Peyer's patch (tissue), 4 donors: Measurements from ENCODE around the gene CDK10.

ENCODE experiments used
- CTCF ChIP-seq, 6 experiments: fragments of 450-650 bp in 4 of 6; fragments of 200-600 bp in 2 of 6; sonication (generic) in 1 of 6; IDR thresholded peaks; one replicate each; pipeline ENCODE4 v1.5.1; 2017 to 2019; ENCODE audit warnings: antibody characterized with exemption in 6 of 6, mild to moderate bottlenecking in 3 of 6, moderate library complexity in 1 of 6
- POLR2A ChIP-seq, 2 donors: fragments of 450-650 bp; IDR thresholded peaks; one replicate each; pipeline ENCODE4 v1.5.1; 2017; ENCODE audit warnings: antibody characterized with exemption in 2 of 2, mild to moderate bottlenecking in 2 of 2, moderate library complexity in 2 of 2

GRCh38 chr16:89693289-89693731, 6.8 kb downstream of the CDK10 start:
- TF ChIP-seq CTCF (IDR thresholded peaks at IDR 0.05) (no peak), POLR2A (IDR thresholded peaks at IDR 0.05) (no peak)
